Kidney (tissue), 14 donors: ENCODE results near the gene ESRP2. TPM values are rescaled to one million over a fixed set of nuclear protein-coding genes. Genes with fewer than 3 reads are reported as not detected.

Experiments
- DNase-seq, 5 donors: peaks; one replicate each; pipeline ENCODE4 v3.0.0-alpha.2; 2013 to 2020
- FAIRE-seq: peaks from 2 replicates; lab custom pipeline; 2012; peaks lifted over from hg19 to GRCh38; lab: Jason Lieb, UNC
- H3K27ac ChIP-seq, 2 donors: one replicate each; pipeline ENCODE4 v1.7.0; 2013; ENCODE audit warnings: low read depth in 2 of 2, low read length in 2 of 2, inconsistent platforms in 1 of 2
- H3K27me3 ChIP-seq: one replicate; pipeline ENCODE4 v1.7.1; 2013; ENCODE audit warnings: low read length, inconsistent platforms; ENCODE audit not compliant: control insufficient read depth, insufficient read depth
- H3K36me3 ChIP-seq, 3 donors: one replicate each; pipeline versions ENCODE4 v1.7.0 to v1.7.1; 2013; ENCODE audit warnings: low read length in 3 of 3, control low read depth in 1 of 3, inconsistent platforms in 1 of 3; ENCODE audit not compliant: insufficient read depth in 3 of 3, control insufficient read depth in 2 of 3
- H3K4me1 ChIP-seq, 3 donors: one replicate each; pipeline versions ENCODE4 v1.7.0 to v1.7.1; 2013; ENCODE audit warnings: low read length in 3 of 3, inconsistent platforms in 1 of 3, low read depth in 1 of 3; ENCODE audit not compliant: control insufficient read depth in 2 of 3, insufficient read depth in 2 of 3
- H3K4me3 ChIP-seq, 3 donors: one replicate each; pipeline versions ENCODE4 v1.7.0 to v1.8.1; 2013; ENCODE audit warnings: low read length in 3 of 3, control low read depth in 1 of 3, inconsistent platforms in 1 of 3
- H3K9ac ChIP-seq, 3 donors: one replicate each; pipeline versions ENCODE4 v1.7.0 to v1.7.1; 2013; ENCODE audit warnings: low read length in 3 of 3, control low read depth in 1 of 3, inconsistent platforms in 1 of 3
- H3K9me3 ChIP-seq, 3 donors: one replicate each; pipeline versions ENCODE4 v1.7.0 to v1.7.1; 2013; ENCODE audit warnings: low read length in 3 of 3, control low read depth in 1 of 3, inconsistent platforms in 1 of 3; ENCODE audit not compliant: control insufficient read depth in 2 of 3, insufficient read depth in 1 of 3
- CTCF ChIP-seq: IDR thresholded peaks from 3 replicates; pipeline ENCODE4 v1.5.1; 2012; ENCODE audit warnings: mild to moderate bottlenecking, moderate library complexity, borderline replicate concordance; ENCODE audit not compliant: insufficient read depth; ENCODE audit errors: extremely low read depth
- intact Hi-C: fragments of 100-400 bp; cut with DNase I; formaldehyde crosslinking; loops from one replicate; pipeline ENCODE4 v1.11.1; 2022
- polyA plus RNA-seq: library from polyadenylated mRNA; stranded (reverse); fragments of 350-450 nt; fragmentation: Illumina TruSeq; extraction: RNeasy Lipid Tissue Mini Kit (QIAGEN cat#74804); gene quantifications from one replicate; pipeline ENCODE4 v1.2.3, GENCODE V29; 2014; ENCODE audit warnings: low read depth, low replicate concordance; ENCODE audit not compliant: insufficient read depth
- total RNA-seq: library from RNA; stranded (reverse); fragmentation: NEBNext Ultra II Directional; extraction: Animal tissue kit (Norgen Biotek cat#: 25700); gene quantifications from one replicate; pipeline ENCODE4 v1.2.1, GENCODE V29; 2021
- donor health status: control.
- donor health status: control.
- donor health status: control.
- donor health status: control.
- donor health status: control.
- donor health status: DM: yes; HTN: yes; CAD: no.
- donor health status: Normal renal cell carcinoma (clear cell type).

ESRP2 gene
- total and polyA plus RNA-seq, 2 donors from 2014 or later: 19.1 to 32.9 TPM

- peaks cover 3 to 31% (median 19%) of the 10 kb centered on the region in 3 donors for H3K36me3 ChIP-seq
- no peak overlapping the region for H3K4me3 ChIP-seq
- no peak for FAIRE-seq
- no peak overlapping the region for H3K9ac ChIP-seq
- intact Hi-C loops: no loop called here
- peaks cover 6 to 23% (median 19%) of the 10 kb centered on the region in 3 donors for H3K4me1 ChIP-seq
- no peaks in the 10 kb centered on the region for H3K27me3 ChIP-seq
- H3K9me3 ChIP-seq: no peaks in the 10 kb centered on the region
- no peak overlapping the region for H3K27ac ChIP-seq
- no peak for TF ChIP-seq CTCF
- DNase-seq: peak in 1 of 5 donors; percentile 69
These were observed 5.0 kb downstream of the ESRP2 start for GRCh38 chr16:68230956-68231355.

- no peak for TF ChIP-seq CTCF
- Histone ChIP-seq H3K4me1 (peaks cover 6 to 23% (median 19%) of the 10 kb centered on the region in 3 donors), H3K9me3 (no peaks in the 10 kb centered on the region), H3K27me3 (no peaks in the 10 kb centered on the region), H3K36me3 (peaks cover 3 to 31% (median 19%) of the 10 kb centered on the region in 3 donors), H3K9ac (no peak overlapping the region), H3K4me3 (no peak overlapping the region), H3K27ac (no peak overlapping the region)
- intact Hi-C loops: no loop called here
- DNase-seq: peak in 1 of 5 donors; percentile 39
- FAIRE-seq: no peak
These were observed 5.8 kb downstream of the ESRP2 start for GRCh38 chr16:68230176-68230571.

- Histone ChIP-seq H3K9me3 (no peaks in the 10 kb centered on the region), H3K4me3 (no peak overlapping the region), H3K27me3 (no peaks in the 10 kb centered on the region), H3K36me3 (peaks cover 3 to 31% (median 19%) of the 10 kb centered on the region in 3 donors), H3K27ac (no peak overlapping the region), H3K9ac (no peak overlapping the region), H3K4me1 (peaks cover 4 to 23% (median 19%) of the 10 kb centered on the region in 3 donors)
- FAIRE-seq: no peak
- peak; percentile 73 for TF ChIP-seq CTCF
- DNase-seq: peak; percentile 51 to 83 (median 67)
- intact Hi-C loops: no loop called here
These were observed 6.3 kb downstream of the ESRP2 start for GRCh38 chr16:68229431-68230175.
